Measurements from ENCODE around the gene PHRF1.

PHRF1 gene

DNA sequence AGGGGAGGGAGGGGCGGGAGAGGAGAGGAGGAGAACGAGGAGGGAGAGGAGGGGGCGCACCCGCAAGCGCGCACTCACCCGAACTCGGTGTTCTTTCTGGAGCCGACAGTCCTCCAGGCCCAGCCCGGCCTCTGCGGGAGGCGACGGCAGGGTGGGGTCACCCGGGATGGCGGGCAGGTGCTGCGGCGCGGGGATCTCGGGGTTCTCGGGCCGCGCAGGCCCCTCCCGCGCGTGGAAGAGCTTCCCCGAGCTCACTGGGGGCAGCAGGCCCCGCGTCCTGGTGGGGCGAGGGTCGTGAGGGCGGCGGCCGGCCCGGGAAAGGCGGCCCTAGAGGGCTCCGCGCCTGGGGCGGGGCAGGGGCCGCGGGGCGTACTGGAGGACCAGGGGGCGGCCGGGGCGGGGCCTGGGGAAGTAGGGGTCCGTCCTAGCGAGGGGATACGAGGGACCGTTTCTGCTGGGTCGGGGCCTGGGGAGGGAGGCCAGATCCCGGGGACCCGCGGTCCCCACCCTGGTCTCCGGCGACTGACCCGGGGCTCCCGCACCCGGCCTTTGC, 21.0 kb upstream of the PHRF1 start:
- DNase-seq (ENCODE audit: low read depth, low spot score) = no peak
- peak overlapping the region; percentile 48 for H3K4me3 ChIP-seq (ENCODE audit: low read length)

DNA sequence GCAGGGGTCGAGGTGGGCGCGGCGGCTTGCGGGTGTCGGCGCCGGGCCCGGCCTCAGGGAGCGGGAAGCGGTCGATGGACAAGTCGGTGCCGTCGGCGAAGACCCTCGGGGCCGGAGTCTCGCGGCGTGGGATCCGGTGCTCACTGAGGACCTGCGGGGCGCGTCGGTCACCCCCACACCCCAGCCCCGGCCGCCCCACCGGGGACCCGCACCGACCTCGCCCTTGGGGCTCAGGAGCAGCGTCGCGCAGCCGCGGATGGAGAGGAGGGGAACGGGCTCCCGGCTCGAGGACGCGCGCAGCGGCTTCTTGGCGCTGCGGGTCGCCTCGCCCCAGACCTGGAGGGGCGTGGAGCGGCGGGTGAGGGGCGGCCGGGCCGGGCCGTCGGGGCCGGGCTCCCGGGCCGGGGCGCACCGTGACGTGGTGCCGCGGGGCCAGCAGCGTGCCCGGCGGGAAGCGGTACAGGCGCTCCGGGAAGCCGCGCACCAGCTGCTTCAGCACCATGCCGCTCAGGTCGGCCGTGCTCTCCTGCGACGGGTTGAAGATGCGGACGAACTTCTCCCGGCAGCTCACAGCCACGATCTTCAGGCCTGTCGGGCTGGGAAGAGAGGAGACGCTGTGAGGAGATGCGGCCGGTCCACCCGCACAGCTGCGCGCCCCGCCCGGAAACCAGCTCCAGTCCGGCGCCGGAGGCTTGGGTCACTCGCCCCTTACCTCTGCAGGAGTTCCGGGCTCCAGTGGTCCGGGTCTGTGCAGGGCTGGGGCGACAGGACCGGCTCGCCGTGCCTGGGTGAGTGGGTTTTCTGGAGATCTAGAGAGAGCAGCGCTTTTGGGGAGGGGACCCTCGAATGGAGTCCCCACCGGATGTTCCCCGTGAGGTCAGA, 20.2 kb upstream of the PHRF1 start:
- H3K4me3 ChIP-seq (ENCODE audit: low read length) = no peak overlapping the region
- DNase-seq (ENCODE audit: low read depth, low spot score) = no peak

- no peak overlapping the region for H3K4me3 ChIP-seq (ENCODE audit: low read length)
Measured at GRCh38 chr11:556662-557256, 19.5 kb upstream of the PHRF1 start.

DNA sequence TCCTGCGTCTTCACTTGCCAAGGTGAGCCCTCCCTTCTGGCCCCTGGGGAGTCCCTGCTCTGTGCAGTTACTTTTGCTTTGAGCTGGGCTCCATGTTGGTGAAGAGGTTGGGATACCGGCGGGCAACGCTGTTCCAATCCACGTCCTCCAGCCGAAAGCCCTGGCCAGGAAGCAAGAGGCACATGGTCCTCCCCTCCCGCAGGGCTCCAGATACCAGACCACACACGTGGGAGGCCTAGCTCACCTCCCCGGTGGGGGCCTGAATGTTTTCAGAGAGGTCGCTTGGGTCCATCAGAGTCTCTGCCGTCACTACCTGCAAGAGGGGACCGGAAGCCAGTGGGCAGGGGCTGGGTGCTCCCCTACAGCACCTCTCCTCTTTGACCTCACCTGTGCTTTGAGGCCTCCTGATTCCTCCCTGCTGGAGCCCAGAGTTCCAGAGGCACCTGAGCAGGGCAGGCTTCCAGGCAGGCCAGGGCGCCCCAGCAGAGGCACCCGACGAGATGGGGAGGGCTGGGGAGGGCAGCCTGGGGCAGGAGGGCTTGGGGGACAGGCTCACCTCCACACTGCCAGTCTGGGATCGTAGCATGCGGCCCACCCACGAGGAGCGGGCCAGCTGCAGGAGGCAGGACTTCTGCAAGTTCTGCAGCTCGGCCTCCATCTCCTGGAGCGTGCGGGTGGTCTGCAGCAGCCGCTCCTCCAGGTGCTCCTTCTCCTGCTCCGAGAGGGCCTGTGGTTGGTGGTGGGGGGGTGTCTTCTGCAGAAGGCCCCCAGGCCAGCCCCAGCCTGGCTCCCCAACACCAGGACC, 18.7 kb upstream of the PHRF1 start:
- no peak for DNase-seq (ENCODE audit: low read depth, low spot score)
- H3K4me3 ChIP-seq (ENCODE audit: low read length) = no peak overlapping the region

More at GRCh38 chr11:556662-557256, 19.5 kb upstream of the PHRF1 start:
- DNase-seq (ENCODE audit: low read depth, low spot score) = no peak

- no peak for DNase-seq (ENCODE audit: low read depth, low spot score)
- H3K4me3 ChIP-seq (ENCODE audit: low read length) = no peak overlapping the region
Measured at GRCh38 chr11:558503-558902, 17.8 kb upstream of the PHRF1 start.

GRCh38 chr11:559020-559620, 17.1 kb upstream of the PHRF1 start:
- H3K4me3 ChIP-seq (ENCODE audit: low read length) = no peak overlapping the region
- no peak for DNase-seq (ENCODE audit: low read depth, low spot score)

DNA sequence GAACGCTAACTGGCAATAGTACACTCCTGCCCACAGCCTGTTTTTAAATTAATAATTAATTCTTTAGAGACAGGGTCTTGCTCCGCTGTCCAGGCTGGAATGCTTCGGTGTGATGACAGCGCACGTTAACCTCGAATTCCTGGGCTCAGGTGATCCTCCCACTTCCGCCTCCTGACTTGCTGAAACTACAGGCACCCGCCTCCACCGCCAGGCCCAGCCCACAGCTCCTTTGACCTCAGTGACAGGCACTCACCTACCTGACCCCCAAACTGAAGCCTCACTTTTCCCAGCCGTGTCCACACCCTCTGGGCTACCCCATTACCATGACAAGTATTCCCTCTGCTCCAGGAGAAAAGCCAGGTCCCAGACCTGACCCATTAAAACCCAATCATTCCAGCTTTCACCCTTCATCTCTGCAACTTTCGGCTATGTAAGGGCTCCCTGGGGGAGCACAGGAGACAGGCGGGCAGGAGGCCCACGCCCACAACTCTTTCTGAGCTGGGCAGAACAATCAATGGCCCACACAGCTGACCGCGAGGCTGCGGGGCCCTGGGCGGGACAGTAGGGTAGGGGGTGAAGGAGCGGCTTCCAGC, 16.5 kb upstream of the PHRF1 start:
- H3K4me3 ChIP-seq (ENCODE audit: low read length) = peak overlapping the region; percentile 52
- no peak for DNase-seq (ENCODE audit: low read depth, low spot score)

DNA sequence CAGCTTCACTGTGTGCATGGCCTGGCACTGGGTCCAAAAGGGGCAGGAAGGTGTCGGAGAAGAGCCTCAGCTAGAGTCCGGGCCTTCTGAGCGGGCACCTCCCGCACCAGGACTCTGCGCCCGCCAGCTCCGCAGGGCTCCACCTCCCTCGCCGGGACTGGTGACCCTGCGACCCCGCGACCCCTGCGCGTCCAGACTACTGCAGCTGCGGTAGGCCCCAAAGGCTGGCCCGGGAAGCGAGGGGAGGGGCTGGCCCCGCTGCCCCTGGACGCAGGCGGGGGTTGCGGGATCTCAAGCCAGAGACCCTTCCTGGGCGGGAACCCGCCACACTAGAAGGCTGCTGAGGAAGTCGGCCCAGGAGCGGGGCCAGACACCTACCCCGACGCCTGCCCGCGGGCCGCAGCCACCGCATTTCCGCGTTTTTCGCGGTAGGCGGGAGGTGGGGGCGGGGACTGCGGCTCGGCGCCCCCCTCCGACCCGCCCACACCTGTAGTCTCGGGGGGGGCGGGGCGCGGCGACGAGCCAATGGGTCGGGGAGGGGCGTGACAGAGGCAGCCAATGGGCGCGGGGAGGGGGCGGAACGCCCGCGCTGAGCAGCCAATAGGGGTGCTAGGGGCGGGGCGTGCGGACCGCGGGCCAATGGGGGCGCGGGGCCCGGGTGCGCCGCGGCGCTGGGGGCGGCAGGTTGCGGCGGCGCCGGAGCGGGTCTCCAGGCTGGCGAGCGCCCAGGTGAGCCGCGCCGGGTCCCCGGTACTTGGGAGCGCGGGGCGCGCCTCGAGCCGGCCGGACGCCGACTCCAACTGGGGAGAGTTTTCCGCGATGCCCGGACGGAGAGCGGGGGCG, 15.7 kb upstream of the PHRF1 start, which contains the start of the genes LMNTD2 and RASSF7:
LMNTD2 (minus strand) TSS at position 434 of the 843 bp plus-strand sequence; CDS start at position 412, 22 bp downstream.
RASSF7 (plus strand) TSS at position 666 of the 843 bp plus-strand sequence. CDS start 799 bp downstream, outside the sequence.
- peak within 1 kb of the TSS; percentile 57 for H3K4me3 ChIP-seq (ENCODE audit: low read length)
- peak; percentile 82 for DNase-seq (ENCODE audit: low read depth, low spot score)

DNA sequence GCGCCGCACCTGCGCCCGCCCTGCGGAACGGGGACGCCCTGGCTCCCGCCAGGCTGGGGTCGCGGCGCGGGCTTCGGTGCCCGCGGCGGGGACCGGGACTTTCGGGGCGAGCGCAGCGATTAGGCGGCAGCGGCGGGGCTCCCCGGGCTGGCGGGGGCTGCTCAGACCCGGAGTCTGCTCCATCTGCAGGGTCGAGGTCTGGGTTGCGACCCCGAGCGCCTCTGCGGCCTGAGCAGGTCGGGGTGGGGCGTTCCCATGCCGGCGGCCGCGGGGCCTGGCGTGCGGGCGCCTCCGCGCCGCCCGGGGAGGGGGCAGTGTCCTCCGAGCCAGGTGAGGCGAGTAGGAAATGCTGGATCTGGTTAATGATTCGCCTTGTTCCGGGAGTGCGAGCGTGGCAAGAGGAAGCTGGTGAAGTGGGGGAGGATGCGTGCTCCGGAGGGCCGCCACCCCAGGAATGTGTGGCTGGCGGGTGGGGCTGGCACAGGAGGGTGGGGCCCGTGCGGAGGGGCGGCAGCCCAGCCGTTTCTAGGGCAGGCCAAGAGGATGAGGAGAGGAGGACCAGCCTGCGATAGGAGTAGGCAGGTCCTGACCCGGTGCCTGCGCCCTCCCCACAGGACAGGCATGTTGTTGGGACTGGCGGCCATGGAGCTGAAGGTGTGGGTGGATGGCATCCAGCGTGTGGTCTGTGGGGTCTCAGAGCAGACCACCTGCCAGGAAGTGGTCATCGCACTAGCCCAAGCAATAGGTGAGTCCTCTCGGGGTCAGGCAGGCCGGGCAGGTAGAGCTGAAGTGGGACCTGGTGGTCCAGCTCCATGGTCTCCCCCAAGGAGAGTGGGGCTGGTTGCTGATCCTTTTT, 14.9 kb upstream of the PHRF1 start:
- peak overlapping the region; percentile 57 for H3K4me3 ChIP-seq (ENCODE audit: low read length)
- DNase-seq (ENCODE audit: low read depth, low spot score) = no peak

DNA sequence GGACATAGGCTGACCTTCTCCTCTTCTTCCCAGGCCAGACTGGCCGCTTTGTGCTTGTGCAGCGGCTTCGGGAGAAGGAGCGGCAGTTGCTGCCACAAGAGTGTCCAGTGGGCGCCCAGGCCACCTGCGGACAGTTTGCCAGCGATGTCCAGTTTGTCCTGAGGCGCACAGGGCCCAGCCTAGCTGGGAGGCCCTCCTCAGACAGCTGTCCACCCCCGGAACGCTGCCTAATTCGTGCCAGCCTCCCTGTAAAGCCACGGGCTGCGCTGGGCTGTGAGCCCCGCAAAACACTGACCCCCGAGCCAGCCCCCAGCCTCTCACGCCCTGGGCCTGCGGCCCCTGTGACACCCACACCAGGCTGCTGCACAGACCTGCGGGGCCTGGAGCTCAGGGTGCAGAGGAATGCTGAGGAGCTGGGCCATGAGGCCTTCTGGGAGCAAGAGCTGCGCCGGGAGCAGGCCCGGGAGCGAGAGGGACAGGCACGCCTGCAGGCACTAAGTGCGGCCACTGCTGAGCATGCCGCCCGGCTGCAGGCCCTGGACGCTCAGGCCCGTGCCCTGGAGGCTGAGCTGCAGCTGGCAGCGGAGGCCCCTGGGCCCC, 14.1 kb upstream of the PHRF1 start:
- no peak for DNase-seq (ENCODE audit: low read depth, low spot score)
- peak overlapping the region; percentile 57 for H3K4me3 ChIP-seq (ENCODE audit: low read length)

DNA sequence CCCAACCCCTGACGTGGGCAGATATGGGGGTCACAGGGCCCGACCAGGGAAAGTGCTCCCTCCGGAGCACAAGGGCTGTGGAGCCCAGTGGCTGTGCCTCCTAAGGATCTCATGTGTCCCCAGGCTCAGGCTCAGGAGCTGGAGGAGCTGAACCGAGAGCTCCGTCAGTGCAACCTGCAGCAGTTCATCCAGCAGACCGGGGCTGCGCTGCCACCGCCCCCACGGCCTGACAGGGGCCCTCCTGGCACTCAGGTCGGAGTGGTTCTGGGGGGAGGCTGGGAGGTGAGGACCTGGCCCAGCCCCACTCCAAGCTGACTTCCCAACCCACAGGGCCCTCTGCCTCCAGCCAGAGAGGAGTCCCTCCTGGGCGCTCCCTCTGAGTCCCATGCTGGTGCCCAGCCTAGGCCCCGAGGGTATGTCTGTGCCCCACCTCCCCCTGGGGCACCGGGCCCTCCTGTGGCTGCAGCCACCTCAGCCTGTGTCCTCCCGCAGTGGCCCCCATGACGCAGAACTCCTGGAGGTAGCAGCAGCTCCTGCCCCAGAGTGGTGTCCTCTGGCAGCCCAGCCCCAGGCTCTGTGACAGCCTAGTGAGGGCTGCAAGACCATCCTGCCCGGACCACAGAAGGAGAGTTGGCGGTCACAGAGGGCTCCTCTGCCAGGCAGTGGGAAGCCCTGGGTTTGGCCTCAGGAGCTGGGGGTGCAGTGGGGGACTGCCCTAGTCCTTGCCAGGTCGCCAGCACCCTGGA, 13.0 kb upstream of the PHRF1 start:
- no peak for DNase-seq (ENCODE audit: low read depth, low spot score)
- H3K4me3 ChIP-seq (ENCODE audit: low read length) = no peak overlapping the region

- no peak overlapping the region for H3K4me3 ChIP-seq (ENCODE audit: low read length)
- no peak for DNase-seq (ENCODE audit: low read depth, low spot score)
Measured at GRCh38 chr11:563812-564578, 12.3 kb upstream of the PHRF1 start.

DNA sequence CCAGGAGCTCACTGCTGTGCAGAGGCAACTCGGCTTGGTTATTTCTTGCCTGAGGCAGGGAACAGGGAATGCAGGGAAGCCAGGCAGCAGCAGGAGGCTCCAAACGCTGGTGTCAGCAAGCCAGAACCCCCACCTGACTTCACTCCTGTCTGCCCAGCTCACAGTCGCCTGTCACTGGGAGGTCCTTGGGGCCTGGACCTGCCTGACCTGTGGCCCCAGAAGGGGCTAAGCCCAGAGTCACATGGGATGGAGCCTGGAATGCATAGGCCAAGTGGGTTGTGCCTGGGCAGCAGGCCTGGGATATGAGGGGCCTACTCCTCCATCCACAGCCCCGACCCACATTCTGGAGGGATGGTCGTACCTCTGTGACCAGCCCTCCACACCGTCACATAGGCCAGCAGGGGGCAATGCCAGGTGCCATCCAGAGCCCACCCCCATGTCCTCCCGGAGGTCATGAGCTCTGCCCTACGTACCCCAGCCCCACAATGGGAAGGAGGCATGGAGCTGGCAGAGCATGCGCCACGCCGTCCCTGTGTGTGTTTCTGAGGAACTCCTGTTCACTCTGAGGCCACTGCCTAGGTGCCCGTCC, 10.3 kb upstream of the PHRF1 start:
- no peak overlapping the region for H3K4me3 ChIP-seq (ENCODE audit: low read length)
- DNase-seq (ENCODE audit: low read depth, low spot score) = no peak

DNA sequence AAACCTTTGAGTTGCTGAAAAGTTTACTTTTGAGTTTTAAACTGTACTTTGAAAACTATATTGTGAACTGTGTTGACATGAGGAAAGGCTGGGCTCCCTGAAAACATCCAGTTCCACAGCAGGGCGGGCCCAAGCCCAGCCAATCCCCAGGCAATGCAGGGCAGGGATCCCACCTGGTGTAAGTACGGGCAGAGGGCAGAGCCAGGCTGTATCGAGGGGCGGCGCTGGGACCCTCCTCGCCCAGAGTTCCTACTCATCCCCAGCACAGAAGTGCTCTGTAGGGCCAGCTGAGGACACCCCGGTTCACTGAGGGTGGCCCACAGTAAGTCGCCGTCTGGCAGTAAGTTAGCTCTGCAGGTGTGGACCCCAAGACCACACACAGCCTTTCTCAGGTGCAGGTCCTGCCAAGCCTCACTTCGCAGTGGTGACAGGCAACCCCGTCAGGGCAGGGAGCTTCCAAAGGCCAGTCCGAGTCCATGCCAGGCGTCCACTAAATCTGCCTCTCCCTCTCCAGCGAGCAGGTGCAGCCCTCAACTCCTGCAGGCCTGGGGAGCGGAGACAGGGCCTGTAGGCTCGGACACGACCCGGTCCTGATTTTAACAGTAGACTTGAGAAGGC, 9.2 kb upstream of the PHRF1 start:
- peak overlapping the region; percentile 63 for H3K4me3 ChIP-seq (ENCODE audit: low read length)
- no peak for DNase-seq (ENCODE audit: low read depth, low spot score)
